IgD-negative memory B cell (primary cell): ENCODE results near the gene PITPNB. TPM values are rescaled to one million over a fixed set of nuclear protein-coding genes. Genes with fewer than 3 reads are reported as not detected.

Experiments used
- H3K27ac Mint-ChIP-seq, 3 donors: one replicate each; pipeline ENCODE4 v1.8.0; 2020 to 2022; ENCODE audit warnings: mild to moderate bottlenecking in 3 of 3, mixed read lengths in 3 of 3, moderate library complexity in 1 of 3
- H3K27me3 Mint-ChIP-seq: one replicate; pipeline ENCODE4 v1.8.0; 2021; ENCODE audit warnings: mixed read lengths
- H3K36me3 Mint-ChIP-seq: one replicate; pipeline ENCODE4 v1.8.0; 2020; ENCODE audit warnings: mild to moderate bottlenecking, mixed read lengths
- H3K4me1 Mint-ChIP-seq, 3 donors: one replicate each; pipeline ENCODE4 v1.8.0; 2020 to 2022; ENCODE audit warnings: mixed read lengths in 3 of 3, mild to moderate bottlenecking in 1 of 3
- H3K4me3 Mint-ChIP-seq, 4 donors: one replicate each; pipeline ENCODE4 v1.8.0; 2020 to 2022; ENCODE audit warnings: mild to moderate bottlenecking in 4 of 4, mixed read lengths in 4 of 4, moderate library complexity in 3 of 4
- H3K9me3 Mint-ChIP-seq, 3 donors: one replicate each; pipeline ENCODE4 v1.8.0; 2020 to 2021; ENCODE audit warnings: mixed read lengths in 3 of 3, mild to moderate bottlenecking in 1 of 3
- polyA plus RNA-seq: library from polyadenylated mRNA; unstranded; fragments of 300-500 nt; fragmentation: Illumina TruSeq; gene quantifications from one replicate; pipeline ENCODE4 v1.2.3, GENCODE V29; 2021

Gene PITPNB
- polyA plus RNA-seq, 1 donor from 2014 or later, result 55.9 TPM

DNA sequence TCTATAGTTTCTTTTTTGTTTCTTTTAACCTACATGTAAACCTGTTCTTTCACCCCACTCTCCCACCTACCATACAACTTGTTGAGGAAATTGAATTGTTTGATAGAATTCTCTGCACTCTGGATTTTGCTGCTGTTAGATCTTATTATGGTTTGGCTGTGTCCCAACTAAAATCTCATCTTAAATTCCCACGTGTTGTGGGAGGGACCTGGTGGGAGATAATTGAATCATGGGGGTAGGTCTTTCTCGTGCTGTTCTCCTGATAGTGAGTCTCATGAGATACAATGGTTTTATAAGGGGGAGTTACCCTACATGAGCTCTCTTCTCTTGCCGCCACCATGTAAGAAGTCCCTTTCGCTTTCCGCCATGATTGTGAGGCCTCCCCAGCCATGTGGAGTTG is 15.0 kb upstream of the PITPNB start:
- no peak overlapping the region for H3K4me3 Mint-ChIP-seq
- H3K36me3 Mint-ChIP-seq, result peaks cover 12% of the 10 kb centered on the region
- H3K9me3 Mint-ChIP-seq, result no peaks in the 10 kb centered on the region
- H3K27ac Mint-ChIP-seq, result no peak overlapping the region
- no peaks in the 10 kb centered on the region for H3K27me3 Mint-ChIP-seq
- peaks cover 0 to 5% (median 0%) of the 10 kb centered on the region in 3 donors for H3K4me1 Mint-ChIP-seq

DNA sequence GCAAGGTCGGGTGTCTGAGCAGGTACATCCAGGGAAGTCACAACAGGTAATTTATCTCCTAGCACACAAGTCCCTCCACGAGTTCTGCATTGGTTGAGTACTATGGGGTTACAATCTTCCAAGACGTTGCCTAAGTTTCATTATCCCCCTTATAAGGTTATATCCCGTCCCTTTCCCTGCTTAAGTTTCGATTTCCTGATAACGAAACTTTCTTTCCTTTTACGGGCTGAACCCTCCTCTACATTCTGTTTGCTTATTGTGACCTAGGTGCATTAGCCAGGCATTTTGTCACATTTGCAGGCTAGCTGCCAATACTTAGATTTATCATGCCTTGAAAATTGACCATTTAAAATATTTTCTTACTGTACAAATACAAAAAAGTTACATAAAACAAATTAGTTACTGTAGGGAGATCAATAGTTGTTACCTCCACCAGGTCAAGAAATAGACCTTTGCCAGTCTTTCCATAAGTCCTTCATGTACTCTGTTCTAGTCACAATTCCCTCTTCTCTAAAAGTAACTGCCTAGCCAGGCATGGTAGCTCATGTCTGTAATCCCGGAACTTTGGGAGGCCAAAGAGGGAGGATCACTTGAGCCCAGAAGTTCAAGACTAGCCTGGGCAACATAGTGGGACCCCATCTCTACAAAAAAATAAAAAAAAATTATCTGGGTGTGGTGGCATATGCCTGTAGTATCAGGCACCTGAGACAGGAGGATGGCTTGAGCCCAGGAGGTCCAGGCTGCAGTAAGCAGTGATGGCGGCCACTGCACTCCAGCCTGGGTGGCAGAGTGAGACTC is 14.3 kb upstream of the PITPNB start:
- Mint-ChIP-seq H3K4me3 (no peak overlapping the region), H3K27me3 (no peaks in the 10 kb centered on the region), H3K36me3 (peaks cover 14% of the 10 kb centered on the region), H3K4me1 (peaks cover 0 to 5% (median 0%) of the 10 kb centered on the region in 3 donors), H3K27ac (peak overlapping the region in 1 of 3 donors; percentile 50), H3K9me3 (no peaks in the 10 kb centered on the region)

DNA sequence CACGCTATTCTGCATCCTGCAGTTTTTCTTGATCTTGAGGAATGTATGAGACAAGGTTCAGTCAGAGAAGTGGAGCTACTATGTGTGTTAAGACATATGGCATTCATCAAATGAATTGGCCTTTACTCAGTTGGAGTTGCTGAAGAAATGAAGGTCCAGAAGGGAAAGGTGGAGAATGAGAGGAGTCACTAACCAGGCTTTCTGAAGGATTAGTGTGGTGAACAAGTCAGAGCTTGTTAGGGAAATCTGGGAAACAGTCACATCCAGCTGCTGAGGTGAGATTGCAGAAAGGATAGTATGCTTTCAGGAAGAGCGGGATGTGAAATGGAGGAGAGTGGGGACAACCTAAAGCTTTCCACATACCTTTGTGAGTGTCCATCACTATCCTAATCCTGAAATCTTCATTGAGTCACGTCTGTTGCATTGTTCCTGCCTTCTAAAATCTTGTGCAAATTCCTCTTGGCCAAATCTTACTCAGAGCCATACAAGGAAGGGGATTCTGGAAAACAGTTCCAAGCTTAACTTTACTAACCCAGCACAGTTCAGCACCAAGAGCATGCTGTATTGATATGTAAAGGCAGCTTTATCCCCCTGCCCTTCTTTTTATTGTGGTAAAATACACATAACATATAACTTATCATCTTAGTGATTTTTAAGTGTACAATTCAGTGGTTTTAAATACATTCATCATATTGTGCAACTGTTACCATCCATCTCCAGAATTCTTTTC is 11.4 kb upstream of the PITPNB start:
- peaks cover 14% of the 10 kb centered on the region for H3K36me3 Mint-ChIP-seq
- H3K4me3 Mint-ChIP-seq, result no peak overlapping the region
- H3K9me3 Mint-ChIP-seq, result no peaks in the 10 kb centered on the region
- peaks cover 3 to 11% (median 6%) of the 10 kb centered on the region in 3 donors for H3K4me1 Mint-ChIP-seq
- H3K27ac Mint-ChIP-seq, result no peak overlapping the region
- no peaks in the 10 kb centered on the region for H3K27me3 Mint-ChIP-seq

DNA sequence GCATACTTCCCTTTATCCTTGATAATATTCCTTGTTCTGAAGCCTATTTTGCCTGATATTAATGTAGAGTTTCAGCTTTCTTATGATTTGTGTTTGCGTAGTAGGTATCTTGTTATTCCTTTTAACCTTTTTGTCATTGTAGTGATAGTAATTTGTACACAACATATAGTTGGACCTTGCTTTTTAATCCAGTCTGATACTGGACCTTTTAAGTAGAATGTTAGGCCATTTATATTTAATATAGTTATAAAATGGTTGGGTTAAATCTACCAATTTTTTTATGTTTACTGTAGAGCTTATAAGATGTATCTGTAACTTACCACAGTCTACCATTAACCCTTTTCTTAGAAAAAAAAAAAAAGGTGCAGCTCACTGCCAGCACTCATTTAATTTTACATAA is 8.6 kb upstream of the PITPNB start:
- H3K9me3 Mint-ChIP-seq, result no peaks in the 10 kb centered on the region
- H3K4me3 Mint-ChIP-seq, result no peak overlapping the region
- H3K4me1 Mint-ChIP-seq, result peaks cover 8 to 11% (median 10%) of the 10 kb centered on the region in 3 donors
- peaks cover 7% of the 10 kb centered on the region for H3K36me3 Mint-ChIP-seq
- H3K27ac Mint-ChIP-seq, result no peak overlapping the region
- no peaks in the 10 kb centered on the region for H3K27me3 Mint-ChIP-seq

DNA sequence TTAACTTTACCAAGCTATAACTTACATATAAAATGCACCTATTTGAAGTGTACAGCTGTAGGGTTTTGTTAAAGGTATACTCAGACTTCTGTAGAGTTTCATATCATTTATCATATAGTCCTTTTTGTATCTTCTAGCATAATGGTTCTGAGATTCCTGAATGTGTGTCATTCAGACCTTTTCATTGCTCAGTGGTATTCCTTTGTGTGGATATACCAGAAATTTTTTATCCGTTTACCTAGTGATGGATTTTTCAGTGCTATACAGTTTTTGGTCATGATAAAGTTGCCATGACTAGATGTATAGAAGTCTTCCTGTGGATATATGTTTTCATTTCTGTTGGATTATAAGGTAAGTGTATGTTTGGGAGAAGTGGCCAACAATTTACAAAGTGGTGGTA is 6.3 kb upstream of the PITPNB start:
- Mint-ChIP-seq H3K4me3 (no peak overlapping the region), H3K27me3 (no peaks in the 10 kb centered on the region), H3K4me1 (peaks cover 14 to 18% (median 14%) of the 10 kb centered on the region in 3 donors), H3K27ac (no peak overlapping the region), H3K9me3 (no peaks in the 10 kb centered on the region), H3K36me3 (peaks cover 13% of the 10 kb centered on the region)

DNA sequence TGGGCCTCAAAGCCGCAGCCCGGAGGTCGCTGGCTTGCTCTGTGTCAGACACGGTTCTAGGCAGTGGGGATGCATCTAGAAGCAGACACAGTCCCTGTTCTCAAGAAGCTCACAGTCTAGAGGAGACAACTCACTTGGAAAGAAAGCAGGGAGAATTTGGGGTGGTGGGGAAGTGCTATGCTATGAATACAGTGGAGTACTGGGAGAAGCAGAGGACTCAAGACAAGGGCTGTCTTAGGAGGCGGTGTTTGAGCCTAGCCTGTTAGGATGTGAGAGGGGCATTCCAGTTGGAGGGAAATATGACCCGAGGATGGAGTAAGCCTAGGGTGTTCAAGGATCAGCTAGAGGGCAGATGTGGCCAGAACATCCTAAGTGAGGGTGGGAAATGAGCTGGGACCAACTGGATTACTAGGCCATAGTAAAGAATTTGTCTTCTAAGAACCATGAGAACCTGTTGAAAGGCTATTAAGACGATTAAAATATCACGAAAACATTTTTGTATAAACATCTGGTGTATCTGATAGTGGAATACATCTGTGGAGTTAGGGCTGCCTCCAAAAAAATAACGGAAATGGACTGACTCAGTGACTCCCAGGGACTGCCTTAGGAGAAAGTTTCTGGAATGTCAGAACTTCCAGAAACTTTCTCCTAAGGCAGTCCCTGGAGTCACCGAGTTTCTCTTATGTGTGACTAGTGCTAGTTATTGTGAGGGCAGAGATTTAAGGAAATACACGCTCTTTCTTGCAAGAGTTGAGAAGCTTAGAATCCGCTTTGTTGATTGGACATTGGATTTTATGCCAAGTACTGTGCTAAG is 1.1 kb upstream of the PITPNB start:
- Mint-ChIP-seq H3K36me3 (peaks cover 8% of the 10 kb centered on the region), H3K27me3 (no peaks in the 10 kb centered on the region), H3K4me3 (peak overlapping the region; percentile 95 to 100 (median 96)), H3K4me1 (peaks cover 32 to 48% (median 37%) of the 10 kb centered on the region in 3 donors), H3K9me3 (no peaks in the 10 kb centered on the region), H3K27ac (peak overlapping the region; percentile 94 to 99 (median 99))

DNA sequence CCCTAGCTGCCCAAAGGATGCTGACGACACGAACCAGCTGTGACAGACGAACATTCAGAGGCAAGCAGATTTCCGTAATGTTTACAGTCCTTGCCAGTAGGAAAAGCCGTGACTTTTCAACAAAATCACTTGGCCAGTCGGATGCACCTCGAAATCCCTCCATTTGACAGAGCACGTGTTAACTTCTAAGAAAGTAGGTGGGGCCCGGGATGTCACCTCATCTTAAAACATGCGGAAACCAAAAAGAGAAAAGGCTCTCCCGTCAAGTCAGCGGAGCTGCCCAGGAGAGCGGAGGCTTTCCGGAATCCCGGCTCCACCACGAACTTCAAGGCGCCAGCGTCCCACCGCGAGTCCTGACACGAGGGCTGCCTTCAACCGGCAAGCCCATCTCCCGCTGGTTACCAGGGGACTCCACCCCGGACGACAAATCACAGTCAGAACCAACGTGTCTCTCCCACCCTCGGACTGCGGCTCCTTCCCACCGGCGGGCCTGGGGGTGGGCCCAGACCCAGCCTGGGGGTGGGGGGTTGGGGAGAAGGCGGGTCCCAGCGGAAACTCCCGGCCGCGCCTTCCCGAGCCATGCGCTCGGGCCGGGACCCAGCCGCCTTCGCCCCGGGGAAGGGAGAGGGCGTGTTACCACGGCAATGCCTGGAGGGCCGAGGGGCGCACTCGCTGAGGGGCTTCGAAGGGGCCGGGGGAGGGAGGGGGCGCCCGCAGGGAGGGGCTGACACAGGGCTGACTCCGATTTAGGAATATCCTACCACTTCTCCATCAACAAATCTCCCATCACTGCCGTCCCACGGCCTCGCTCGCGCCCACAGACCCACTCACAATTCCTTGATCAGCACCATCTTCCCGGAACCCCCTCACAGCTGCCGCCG is 475 bp downstream of the PITPNB start:
- Mint-ChIP-seq H3K9me3 (no peaks in the 10 kb centered on the region), H3K27ac (peak overlapping the region; percentile 94 to 99 (median 99)), H3K4me3 (peak overlapping the region; percentile 95 to 100 (median 96)), H3K36me3 (peaks cover 8% of the 10 kb centered on the region), H3K27me3 (no peaks in the 10 kb centered on the region), H3K4me1 (peaks cover 44 to 61% (median 53%) of the 10 kb centered on the region in 3 donors)

DNA sequence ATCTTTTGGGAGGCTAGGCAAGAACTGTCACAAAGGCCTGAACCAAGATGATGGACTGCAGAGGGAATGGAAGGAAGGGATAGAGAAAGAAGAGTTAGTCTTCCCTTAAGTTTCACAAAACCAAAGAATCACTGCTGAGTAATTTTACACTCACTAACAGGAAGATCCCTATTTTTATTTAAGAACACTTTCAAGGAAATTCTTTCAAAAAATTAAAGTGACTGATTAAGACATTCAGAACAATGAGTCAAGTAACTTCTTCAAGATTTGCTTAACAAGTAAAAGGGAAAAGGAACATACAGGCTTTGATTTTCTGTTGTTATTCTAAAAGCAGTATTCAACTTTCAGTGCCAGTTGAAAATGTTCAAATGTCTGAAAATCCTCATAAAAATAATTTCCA is 3.1 kb downstream of the PITPNB start:
- peak overlapping the region in 2 of 4 donors; percentile 6 to 74 for H3K4me3 Mint-ChIP-seq
- no peaks in the 10 kb centered on the region for H3K9me3 Mint-ChIP-seq
- peak overlapping the region in 1 of 3 donors; percentile 13 for H3K27ac Mint-ChIP-seq
- no peaks in the 10 kb centered on the region for H3K36me3 Mint-ChIP-seq
- H3K4me1 Mint-ChIP-seq, result peaks cover 50 to 66% (median 57%) of the 10 kb centered on the region in 3 donors
- no peaks in the 10 kb centered on the region for H3K27me3 Mint-ChIP-seq

DNA sequence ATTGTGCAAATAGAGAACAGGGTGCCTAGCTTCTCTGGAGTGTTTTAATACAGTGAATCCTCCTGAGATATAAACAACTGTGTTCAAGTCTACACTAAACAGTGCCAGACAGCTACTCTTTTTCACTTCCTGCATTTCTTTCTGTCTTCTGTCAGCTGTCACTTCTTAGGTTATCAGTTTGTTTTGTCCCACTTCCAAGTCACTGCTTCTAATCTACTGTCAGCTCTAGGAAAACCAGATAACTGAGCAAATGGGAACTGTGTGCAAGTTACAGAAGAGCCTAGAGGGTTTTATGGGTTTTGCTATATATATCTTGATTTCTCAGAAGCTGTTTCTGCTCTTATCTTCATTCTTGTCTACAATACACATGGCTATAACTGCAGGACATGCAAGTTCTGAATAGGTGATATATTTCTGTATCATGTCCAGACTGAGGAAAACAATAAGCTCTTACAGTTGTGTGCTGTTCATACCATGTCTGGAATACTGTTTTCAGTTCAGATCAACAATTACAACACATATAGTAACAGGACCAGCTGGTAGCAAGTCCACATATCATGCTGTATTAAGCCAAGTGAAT is 5.8 kb downstream of the PITPNB start:
- Mint-ChIP-seq H3K36me3 (peaks cover 2% of the 10 kb centered on the region), H3K9me3 (no peaks in the 10 kb centered on the region), H3K4me1 (peaks cover 39 to 51% (median 44%) of the 10 kb centered on the region in 3 donors), H3K27ac (peak overlapping the region in 1 of 3 donors; percentile 21), H3K27me3 (no peaks in the 10 kb centered on the region), H3K4me3 (peak overlapping the region in 2 of 4 donors; percentile 7 to 42)

DNA sequence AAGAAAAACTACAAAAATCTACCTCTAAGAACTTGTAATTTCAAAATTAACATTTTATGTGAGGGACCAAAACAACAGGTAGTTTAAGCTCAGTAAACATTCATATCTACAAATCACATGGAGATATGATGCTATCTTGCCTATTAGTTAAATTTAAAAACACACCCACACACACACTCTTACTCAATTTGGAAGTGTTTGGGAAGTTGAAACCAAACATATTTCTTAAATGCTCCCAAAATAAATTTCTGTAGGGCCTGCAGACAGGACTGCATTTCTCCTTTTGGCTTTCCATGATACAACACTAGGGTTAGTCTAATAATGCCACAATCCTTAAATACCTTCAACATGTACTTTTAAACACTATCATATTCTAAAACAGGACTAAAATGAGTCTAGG is 7.0 kb downstream of the PITPNB start:
- Mint-ChIP-seq H3K27me3 (no peaks in the 10 kb centered on the region), H3K4me3 (no peak overlapping the region), H3K36me3 (peaks cover 7% of the 10 kb centered on the region), H3K27ac (no peak overlapping the region), H3K4me1 (peaks cover 31 to 45% (median 39%) of the 10 kb centered on the region in 3 donors), H3K9me3 (no peaks in the 10 kb centered on the region)

DNA sequence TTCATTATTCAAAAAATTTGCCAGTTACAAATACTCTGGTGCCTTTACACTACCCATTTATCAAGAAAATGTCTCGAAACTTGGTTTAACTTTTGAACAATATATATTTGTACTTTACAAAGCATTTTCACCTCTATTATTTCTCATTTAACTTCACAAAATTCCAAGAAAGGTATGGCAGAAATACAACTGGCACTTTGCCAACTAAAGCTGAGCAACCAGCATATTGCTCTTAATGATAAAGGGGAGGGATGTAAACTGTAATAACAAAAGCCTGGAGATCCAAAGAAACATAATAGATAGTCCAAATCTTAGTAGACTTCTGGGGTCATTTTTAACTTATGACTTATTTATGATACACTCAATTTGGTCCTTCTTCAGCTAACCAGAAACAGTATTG is 7.7 kb downstream of the PITPNB start:
- H3K27ac Mint-ChIP-seq, result peak overlapping the region in 1 of 3 donors; percentile 35

DNA sequence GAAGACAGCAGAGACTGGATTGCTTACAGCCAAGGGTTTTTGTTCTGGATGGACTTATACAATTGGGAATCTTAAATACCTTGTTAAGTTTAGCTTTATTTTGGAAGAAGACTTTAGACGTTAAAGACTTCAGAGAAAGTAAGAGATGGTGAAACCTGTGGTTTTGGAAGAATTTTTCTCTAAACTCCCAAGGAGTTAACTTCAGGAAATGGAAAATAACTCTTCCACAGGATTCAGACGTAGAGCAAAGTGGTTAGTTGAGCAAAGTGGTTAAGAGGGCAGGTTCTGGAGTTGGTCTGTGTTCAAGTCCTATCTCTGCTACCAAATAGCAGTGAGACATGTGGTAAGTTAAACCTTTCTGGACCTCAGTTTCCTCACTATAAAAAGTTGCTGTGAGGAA is 12.8 kb downstream of the PITPNB start:
- Mint-ChIP-seq H3K4me3 (no peak overlapping the region), H3K9me3 (no peaks in the 10 kb centered on the region), H3K36me3 (peaks cover 13% of the 10 kb centered on the region), H3K4me1 (peaks cover 8 to 20% (median 12%) of the 10 kb centered on the region in 3 donors), H3K27me3 (no peaks in the 10 kb centered on the region), H3K27ac (no peak overlapping the region)

More for the DNA sequence above, 7.7 kb downstream of the PITPNB start:
- Mint-ChIP-seq H3K4me1 (peaks cover 30 to 43% (median 36%) of the 10 kb centered on the region in 3 donors), H3K27me3 (no peaks in the 10 kb centered on the region), H3K9me3 (no peaks in the 10 kb centered on the region), H3K36me3 (peaks cover 7% of the 10 kb centered on the region), H3K4me3 (no peak overlapping the region)

DNA sequence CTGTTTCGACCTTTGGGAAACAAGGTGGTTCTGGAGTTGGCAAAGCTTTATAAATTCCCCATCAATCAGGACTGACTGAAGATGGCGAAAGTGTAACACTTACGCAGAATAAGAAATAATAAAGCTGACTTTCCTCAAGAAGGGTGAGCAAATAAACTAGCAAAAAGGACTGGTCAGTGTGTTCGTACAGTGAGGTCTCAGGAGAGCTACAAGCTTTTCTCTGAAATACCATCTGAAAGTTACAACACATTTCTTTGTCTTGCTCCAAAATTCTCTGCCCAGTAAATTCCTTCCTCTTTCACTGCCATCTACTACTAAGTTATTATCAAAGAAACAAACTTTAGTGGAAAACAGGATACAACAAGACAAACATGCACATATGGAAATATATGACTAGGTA is 13.4 kb downstream of the PITPNB start:
- peaks cover 13% of the 10 kb centered on the region for H3K36me3 Mint-ChIP-seq
- peaks cover 12 to 22% (median 14%) of the 10 kb centered on the region in 3 donors for H3K4me1 Mint-ChIP-seq
- no peak overlapping the region for H3K4me3 Mint-ChIP-seq
- no peak overlapping the region for H3K27ac Mint-ChIP-seq
- no peaks in the 10 kb centered on the region for H3K27me3 Mint-ChIP-seq
- H3K9me3 Mint-ChIP-seq, result no peaks in the 10 kb centered on the region
